GM15510 (cell line): Measurements from ENCODE around the gene KRT86.

Experiments used
- POLR2A ChIP-seq: IDR thresholded peaks from 3 replicates; pipeline ENCODE4 v1.6.1; 2011; ENCODE audit warnings: borderline replicate concordance; ENCODE audit not compliant: insufficient read length; ENCODE audit errors: extremely low read depth

KRT86 gene

DNA sequence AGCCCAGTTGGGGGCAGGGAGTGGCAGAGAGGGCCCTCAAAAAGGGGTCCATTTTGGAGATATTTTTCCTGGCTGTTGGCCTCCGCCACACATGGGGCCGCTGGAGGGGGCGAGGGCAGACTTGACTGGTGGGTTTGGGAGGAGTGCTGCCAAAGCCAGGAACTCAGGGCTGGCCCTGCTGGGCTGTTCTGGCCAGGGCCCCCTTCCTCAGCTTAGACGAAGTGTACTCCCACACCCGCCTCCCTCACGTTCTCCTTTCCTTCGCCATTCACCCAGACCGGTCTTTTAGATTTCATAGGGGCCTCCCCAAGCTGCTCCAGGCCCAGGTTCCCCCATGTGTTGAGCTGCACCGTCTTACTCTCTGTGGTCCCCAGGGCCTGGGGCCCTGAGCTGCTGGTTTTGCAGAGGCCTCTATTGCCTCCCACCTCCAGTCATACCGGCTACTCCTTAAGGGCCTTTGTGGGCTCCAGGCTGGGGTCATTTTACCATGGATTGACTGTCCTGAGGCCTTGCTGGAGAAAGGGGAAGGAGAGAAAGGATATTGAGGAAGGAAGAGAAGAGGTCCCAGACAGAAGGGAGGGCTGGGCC, 40.1 kb upstream of the KRT86 start:
- TF ChIP-seq POLR2A: no peak

DNA sequence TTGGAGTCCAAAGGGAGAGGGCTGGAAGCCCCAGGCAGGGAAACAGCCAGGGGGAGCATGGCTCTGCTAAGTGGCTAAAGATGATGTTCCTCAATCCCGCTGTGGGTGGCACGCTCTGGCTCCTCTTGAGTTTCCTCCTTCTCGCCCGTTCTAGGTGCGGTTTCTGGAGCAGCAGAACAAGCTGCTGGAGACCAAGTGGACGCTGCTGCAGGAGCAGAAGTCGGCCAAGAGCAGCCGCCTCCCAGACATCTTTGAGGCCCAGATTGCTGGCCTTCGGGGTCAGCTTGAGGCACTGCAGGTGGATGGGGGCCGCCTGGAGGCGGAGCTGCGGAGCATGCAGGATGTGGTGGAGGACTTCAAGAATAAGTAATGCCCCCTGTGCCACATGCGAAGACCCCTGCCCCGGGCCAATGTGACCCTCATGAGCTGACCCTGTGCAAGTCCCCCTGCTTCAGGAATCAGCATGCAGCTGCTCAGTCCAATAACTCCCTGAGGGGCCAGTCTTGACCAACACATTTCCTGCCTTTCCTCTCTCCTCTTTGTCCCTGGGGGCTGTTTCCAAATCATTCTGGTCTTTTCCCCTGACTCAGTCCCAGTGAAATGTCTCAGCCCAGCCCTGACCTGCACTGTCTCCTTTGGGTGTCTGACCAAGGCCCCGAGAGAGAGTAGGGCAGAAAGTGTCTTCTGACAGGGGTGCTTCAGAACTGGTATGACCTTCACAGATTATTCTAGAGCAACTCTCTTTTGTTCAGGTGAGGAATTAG, 39.3 kb upstream of the KRT86 start:
- TF ChIP-seq POLR2A: no peak

DNA sequence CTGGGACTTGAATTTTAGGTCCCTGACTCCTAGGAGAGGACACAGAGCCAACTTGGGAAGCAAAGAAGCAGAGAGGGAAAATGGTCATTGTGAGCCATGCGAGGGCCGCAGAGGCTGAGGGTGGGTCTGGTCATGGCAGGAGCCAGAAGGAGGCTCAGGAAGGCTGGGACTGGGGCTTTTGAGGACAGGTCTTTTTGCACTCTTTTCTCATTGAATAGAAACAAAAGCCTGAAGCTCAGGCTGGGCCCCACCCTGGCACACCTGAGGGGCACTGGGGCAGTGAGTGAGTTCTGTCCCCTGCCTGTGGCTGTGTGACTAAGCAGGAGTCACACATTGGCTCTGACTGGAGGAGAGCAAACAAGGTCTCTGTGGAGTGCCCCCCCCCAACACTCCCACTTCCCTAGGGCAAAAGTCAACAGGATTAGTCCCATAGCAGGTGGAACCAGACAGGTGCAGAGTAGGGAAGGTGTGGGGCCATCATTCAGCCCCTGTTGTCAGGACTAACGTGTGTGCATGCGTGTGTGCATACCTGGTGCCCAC, 38.6 kb upstream of the KRT86 start:
- no peak for TF ChIP-seq POLR2A

DNA sequence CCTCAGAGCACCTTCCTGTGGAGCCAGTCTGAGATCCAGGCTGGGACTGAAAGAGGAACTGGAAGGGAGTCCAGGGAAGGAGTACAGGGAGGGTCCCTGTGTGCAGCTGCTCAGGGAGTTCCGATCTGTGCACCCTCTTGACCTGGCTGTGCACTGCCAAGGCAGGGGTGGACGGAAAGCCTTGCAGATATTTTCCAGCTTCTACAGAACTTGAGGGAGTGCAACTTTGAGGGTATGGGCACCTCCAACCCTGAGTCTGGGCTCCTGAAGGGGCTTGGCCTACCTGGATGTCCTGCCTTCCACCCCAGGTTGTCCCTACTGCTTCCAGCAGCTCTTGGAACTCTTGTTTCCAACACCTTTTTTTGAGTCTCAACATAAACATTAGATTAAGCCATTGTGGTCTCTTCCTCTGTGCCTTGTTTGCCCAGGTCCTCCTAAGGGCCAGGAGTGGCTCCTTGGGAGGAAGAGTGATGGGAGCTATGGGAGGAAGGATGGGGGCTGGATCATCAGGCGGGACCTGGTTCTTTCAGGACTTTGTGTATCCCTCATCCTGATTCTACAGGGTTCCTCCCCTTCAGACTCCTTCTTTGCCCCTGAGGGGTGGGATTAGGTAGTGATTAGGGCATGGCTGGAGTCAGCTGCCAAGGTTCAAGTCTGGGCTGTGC, 37.9 kb upstream of the KRT86 start:
- TF ChIP-seq POLR2A: no peak

DNA sequence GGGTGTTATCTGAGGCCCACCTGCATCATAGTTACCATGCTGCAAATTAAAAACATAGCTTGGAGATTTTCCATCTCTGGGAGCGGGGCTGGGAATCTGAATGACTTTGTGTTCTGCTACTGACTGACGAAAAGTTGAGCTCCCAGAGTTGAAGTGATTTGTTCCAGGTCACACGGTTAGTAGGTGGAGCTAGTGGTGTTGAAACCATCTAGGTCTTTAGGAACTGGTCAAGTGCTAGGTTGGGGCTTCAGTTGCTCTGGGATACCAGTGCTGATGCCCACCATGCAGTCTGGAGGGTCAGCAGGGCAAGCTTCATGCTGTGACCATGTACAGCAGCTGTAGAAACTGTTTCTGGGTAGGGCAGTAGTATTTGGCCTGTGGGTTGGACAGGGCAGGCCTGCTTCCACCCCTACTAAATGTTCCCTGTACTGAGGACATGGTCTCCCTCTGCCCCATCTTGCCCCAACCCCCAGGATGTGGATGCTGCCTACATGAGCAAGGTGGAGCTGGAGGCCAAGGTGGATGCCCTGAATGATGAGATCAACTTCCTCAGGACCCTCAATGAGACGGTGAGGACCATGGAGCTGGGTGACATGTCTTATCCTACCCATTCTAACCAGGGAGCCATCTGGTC, 36.1 kb upstream of the KRT86 start:
- no peak for TF ChIP-seq POLR2A

DNA sequence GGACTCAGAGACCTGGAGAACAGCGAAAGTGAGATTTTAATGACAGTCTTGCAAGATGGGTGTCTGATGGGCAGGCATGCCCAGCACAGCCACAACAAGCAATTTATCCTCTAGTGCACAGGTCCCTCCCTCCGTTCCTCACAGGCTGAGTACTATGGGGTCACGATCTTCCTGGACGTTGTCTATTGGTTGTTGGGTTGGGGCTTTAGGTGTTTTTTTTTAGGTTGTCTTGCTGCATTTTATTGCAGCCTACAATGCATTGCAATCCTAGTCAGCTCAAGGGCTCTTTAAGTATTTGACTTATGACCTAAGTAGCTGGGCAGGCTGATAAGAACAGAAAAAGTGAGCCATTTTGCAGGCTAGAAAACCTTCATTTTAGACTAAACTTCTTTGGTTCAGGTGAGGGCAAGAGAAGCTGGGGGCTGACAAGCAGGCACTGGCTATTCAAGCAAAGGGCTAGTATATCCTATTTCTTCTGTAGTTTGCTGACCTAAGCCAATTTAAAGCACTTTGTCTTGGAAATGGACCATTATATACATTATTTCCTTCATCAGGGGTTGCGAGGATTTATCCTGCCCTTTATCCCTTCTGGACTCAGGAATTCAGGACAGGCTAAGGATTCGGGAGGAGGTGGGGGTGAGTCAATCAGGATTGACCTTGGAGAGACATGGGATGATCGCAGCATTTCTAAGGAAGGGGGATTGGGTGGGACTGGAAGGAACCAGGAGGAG, 35.4 kb upstream of the KRT86 start:
- no peak for TF ChIP-seq POLR2A

DNA sequence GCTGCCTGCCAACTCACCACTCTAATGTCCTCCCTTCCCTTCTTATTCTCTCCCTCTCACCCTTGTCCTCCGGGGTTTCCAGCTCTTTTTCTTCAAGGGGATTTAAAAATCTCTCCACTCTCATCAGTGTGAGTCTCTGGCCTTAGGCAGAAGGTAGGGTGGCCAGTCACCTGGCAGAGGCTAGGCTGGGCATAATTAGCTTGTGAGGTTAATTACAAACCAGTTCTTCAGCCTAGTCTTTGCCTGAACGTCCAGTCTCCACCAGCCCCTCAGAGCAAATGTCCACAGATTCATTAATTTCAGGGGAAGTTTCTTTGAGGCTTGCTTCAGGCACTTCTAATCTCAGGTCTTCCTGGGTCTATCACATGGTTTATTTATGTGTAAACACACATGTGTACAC, 34.7 kb upstream of the KRT86 start:
- TF ChIP-seq POLR2A: no peak

DNA sequence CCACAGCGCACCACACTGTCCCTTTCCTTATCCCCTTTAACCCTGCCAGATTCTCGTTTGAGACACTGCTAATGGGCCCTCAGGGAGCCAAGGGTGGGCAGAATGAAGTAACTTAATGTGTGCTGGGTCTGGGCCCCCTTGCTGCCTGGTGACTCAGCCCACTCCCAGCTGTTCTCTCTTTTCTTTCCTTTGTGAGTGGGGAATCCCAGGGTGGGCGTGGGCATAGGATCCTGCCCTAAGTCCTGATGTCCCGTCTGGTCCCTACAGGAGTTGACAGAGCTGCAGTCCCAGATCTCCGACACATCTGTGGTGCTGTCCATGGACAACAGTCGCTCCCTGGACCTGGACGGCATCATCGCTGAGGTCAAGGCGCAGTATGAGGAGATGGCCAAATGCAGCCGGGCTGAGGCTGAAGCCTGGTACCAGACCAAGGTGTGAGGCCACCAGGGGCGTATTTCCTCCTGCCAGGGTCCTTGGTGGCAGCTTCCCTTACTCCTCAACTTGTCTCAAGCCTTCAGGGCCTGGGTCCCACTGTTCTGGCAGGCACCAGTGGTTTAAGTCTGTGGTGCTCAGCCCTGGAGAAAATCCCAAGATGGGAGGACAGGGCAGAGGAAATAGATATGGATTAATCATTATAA, 33.1 kb upstream of the KRT86 start:
- TF ChIP-seq POLR2A: no peak

DNA sequence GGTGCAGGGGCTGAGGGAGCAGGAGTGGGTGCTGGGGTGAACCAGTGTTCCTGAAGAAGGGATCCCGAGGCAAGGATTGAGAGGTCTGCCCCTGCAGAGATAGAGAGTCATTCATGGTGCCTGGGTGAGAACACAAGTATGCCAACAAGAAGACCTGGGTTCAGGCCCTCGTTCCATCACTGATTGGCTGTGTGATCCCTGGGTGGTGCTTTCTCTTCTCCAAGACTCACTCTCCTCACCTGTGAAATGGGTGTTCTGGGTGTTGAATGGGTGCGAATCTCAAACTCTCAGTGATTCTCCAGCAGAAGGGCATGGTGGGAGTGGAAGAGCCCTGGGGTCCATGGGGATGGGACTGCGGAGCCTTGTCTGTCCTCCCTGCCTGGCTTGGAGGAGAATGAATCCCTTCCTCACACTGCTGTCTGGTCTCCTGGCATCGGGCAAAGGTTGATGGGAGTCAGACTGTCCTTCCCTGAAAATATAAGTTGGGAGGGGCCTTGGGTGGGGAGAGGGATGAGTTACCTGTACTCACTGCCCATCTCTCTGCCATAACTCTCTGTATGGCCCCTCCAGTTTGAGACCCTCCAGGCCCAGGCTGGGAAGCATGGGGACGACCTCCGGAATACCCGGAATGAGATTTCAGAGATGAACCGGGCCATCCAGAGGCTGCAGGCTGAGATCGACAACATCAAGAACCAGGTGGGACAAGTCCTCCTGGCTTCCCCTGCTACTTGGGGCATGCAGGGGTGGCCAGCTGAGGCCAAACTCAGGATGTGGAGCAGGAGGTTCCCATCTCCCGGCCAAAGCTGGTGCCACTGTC, 31.8 kb upstream of the KRT86 start:
- no peak for TF ChIP-seq POLR2A

DNA sequence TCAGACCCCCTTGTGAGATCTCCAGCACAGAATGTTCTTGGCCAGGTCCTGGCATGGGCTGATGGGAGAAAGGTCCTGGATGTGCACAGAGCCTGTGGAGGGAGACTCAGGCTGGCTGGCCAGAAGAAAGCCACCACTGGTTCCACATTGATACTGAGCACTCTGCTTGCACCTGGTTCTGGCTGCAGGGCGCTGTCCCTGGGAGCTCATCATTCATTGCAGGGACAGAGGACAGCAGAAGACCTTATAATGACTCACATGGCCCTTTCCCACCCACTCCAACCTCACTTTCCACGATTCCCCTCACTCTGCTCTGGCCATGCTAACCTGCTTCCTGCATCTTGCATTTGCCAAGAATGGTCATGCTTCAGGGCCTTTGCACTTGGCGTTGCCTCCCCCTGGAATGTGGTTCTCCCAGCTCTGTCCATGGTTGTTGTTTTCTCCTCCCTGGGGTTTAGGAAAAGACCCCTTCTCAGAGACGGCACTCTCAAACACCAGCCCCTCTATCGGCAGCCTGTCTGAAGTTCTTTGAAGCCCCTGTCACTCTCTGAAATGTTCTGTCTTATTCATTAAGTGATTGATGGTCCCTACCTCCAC, 31.1 kb upstream of the KRT86 start:
- TF ChIP-seq POLR2A: no peak

DNA sequence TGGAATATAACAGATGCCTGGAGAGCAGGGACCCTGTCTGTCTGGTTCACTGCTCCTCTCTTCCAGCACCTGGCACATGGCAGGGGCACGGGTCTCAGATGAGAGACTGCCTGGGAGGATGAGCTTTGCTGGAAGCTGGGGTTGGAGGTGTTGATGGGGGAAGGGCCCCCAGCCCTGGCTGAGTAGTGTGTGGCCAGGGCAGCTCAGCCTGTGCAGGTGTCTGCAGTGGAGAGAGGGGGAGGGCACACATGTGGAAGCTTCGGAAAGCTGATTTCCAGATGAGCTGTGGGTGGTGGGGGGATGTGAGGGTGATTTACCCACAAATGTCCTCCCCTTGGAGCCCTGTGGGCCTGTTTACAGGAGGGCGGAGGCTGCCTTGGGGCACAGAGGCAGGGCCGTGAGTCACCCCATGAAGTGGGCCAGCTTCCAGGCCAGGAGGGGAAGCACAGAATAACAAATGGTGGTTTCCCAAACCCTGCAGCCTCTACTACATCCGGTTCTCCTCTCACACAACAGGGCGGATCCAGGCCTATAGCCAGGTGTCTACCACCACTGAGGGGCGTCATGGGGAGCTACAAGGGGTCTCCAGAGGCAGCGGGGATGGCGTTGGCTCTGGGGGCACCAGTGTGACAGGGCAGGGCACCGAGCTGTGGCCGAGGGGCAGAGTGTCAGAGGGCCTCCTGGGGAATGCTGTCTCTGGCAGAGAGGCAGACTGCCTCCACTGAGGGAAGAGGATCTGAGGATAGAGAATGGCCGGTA, 30.4 kb upstream of the KRT86 start:
- peak; percentile 16 for TF ChIP-seq POLR2A

DNA sequence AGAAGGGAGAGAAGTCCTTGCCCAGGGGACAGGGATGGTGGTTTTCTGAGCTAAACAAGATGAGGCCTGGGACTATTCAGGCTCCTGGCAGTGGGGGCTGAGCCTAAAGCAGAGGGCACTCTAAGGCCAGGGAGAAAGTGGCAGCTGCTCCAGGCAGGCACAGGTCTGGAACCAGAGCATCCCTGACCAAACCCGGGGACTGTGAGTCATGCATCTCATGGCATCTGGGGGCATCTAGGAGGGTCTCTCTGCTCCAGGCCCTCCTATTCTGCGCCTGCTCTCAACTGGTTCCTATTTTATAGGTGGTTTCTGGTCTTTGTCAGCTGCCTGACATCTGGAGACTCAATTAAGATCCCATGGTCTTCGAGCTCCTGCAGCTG, 29.8 kb upstream of the KRT86 start:
- TF ChIP-seq POLR2A: no peak
